A673 (cell line): ENCODE results near the gene PIGL. TPM values are rescaled to one million over a fixed set of nuclear protein-coding genes. Genes with fewer than 3 reads are reported as not detected.

Experiments
- BruUV-seq: library from RNA; stranded (reverse); fragments of 400-500 nt; replicated peaks from 2 replicates; lab custom pipeline; 2021; lab: Mats Ljungman, UMichigan
- CTCF ChIA-PET: fragments of 300-600 bp; sonication (Branson Sonifier 250); formaldehyde crosslinking; loops from one replicate; lab custom pipeline; 2022; ENCODE audit warnings: antibody characterized with exemption; lab: Charles Lee
- POLR2A ChIA-PET: fragments of 300-600 bp; sonication (Branson Sonifier 250); formaldehyde crosslinking; loops from one replicate; lab custom pipeline; 2022; ENCODE audit warnings: antibody characterized with exemption; ENCODE audit not compliant: low non-redundant PET; lab: Charles Lee
- DNase-seq: peaks from one replicate; pipeline ENCODE4 v3.0.0-alpha.2; 2015; ENCODE audit warnings: low spot score
- H3K27ac ChIP-seq: fragments of 200-600 bp; sonication (generic); 2 replicates; pipeline ENCODE4 v1.5.1; 2016; ENCODE audit warnings: mixed run types, low read depth, mild to moderate bottlenecking, mixed read lengths, antibody characterized with exemption, low read length; ENCODE audit not compliant: poor library complexity, severe bottlenecking
- H3K27me3 ChIP-seq: fragments of 200-600 bp; sonication (generic); replicated peaks from 2 replicates; pipeline ENCODE4 v1.6.1; 2017; ENCODE audit warnings: mixed run types, low read depth, mild to moderate bottlenecking, mixed read lengths, antibody characterized with exemption, low read length; ENCODE audit not compliant: insufficient read depth, poor library complexity
- H3K36me3 ChIP-seq: fragments of 200-600 bp; sonication (generic); 2 replicates; pipeline ENCODE4 v1.6.1; 2016; ENCODE audit warnings: mixed run types, mild to moderate bottlenecking, mixed read lengths, antibody characterized with exemption, low read length; ENCODE audit not compliant: insufficient read depth, poor library complexity, severe bottlenecking
- H3K4me1 ChIP-seq: fragments of 200-600 bp; sonication (generic); 2 replicates; pipeline ENCODE4 v1.6.1; 2017; ENCODE audit warnings: mixed run types, mild to moderate bottlenecking, mixed read lengths, antibody characterized with exemption, low read length; ENCODE audit not compliant: insufficient read depth, poor library complexity, severe bottlenecking
- H3K4me3 ChIP-seq: fragments of 200-600 bp; sonication (generic); 2 replicates; pipeline ENCODE4 v1.5.1; 2016; ENCODE audit warnings: low read depth, mixed run types, mild to moderate bottlenecking, mixed read lengths, low read length; ENCODE audit not compliant: poor library complexity, severe bottlenecking
- H3K9me3 ChIP-seq: fragments of 200-600 bp; sonication (generic); 2 replicates; pipeline ENCODE4 v1.6.1; 2016; ENCODE audit warnings: mixed run types, low read depth, mild to moderate bottlenecking, mixed read lengths, antibody characterized with exemption, low read length; ENCODE audit not compliant: poor library complexity, severe bottlenecking
- EZH2 ChIP-seq: fragments of 200-600 bp; sonication (generic); IDR thresholded peaks from 2 replicates; pipeline ENCODE4 v1.6.1; 2017; ENCODE audit warnings: borderline replicate concordance, low read depth, mild to moderate bottlenecking, mixed read lengths, antibody characterized with exemption, low read length; ENCODE audit not compliant: poor library complexity, severe bottlenecking
- intact Hi-C: fragments of 100-400 bp; cut with micrococcal nuclease; formaldehyde crosslinking; loops from one replicate; pipeline ENCODE4 v1.10.0; 2022; ENCODE audit not compliant: unreplicated experiment
- total RNA-seq: library from RNA; stranded (reverse); gene quantifications from 2 replicates; pipeline ENCODE4 v1.2.3, GENCODE V29; 2021
- TF ChIP-seq, protein P1 (sequence below): fragments of 300-800, 200-600 bp; sonication (generic); conservative IDR thresholded peaks from 2 replicates; pipeline ENCODE4 v1.5.1; 2017; ENCODE audit warnings: low read depth, mild to moderate bottlenecking, antibody characterized with exemption, low read length, moderate library complexity, mixed read lengths

The PIGL gene
- total RNA-seq, 1 experiment from 2014 or later: 31.7 TPM

- DNase-seq: no peak
Observed at GRCh38 chr17:16342979-16343378, 126.0 kb downstream of the PIGL start.

GRCh38 chr17:16343569-16343968, 126.6 kb downstream of the PIGL start:
- Histone ChIP-seq H3K4me3 (no peak overlapping the region), H3K27me3 (no peaks in the 10 kb centered on the region), H3K9me3 (no peaks in the 10 kb centered on the region), H3K4me1 (no peaks in the 10 kb centered on the region), H3K27ac (no peak overlapping the region), H3K36me3 (peaks cover 30% of the 10 kb centered on the region)
- POLR2A ChIA-PET: no interaction called here
- no peak for DNase-seq
- CTCF ChIA-PET: no interaction called here
- no TSS peak for BruUV-seq
- intact Hi-C loops: no loop called here
- TF ChIP-seq, protein P1, sequence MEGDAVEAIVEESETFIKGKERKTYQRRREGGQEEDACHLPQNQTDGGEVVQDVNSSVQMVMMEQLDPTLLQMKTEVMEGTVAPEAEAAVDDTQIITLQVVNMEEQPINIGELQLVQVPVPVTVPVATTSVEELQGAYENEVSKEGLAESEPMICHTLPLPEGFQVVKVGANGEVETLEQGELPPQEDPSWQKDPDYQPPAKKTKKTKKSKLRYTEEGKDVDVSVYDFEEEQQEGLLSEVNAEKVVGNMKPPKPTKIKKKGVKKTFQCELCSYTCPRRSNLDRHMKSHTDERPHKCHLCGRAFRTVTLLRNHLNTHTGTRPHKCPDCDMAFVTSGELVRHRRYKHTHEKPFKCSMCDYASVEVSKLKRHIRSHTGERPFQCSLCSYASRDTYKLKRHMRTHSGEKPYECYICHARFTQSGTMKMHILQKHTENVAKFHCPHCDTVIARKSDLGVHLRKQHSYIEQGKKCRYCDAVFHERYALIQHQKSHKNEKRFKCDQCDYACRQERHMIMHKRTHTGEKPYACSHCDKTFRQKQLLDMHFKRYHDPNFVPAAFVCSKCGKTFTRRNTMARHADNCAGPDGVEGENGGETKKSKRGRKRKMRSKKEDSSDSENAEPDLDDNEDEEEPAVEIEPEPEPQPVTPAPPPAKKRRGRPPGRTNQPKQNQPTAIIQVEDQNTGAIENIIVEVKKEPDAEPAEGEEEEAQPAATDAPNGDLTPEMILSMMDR: no peak
- no peak for TF ChIP-seq EZH2

More at GRCh38 chr17:16342979-16343378, 126.0 kb downstream of the PIGL start:
- POLR2A ChIA-PET: no interaction called here
- peaks cover 25% of the 10 kb centered on the region for H3K36me3 ChIP-seq
- CTCF ChIA-PET: no interaction called here
- no peak overlapping the region for H3K4me3 ChIP-seq
- no peaks in the 10 kb centered on the region for H3K9me3 ChIP-seq
- no peak overlapping the region for H3K27ac ChIP-seq
- no TSS peak for BruUV-seq
- TF ChIP-seq, protein P1: no peak
- no peak for TF ChIP-seq EZH2
- no peaks in the 10 kb centered on the region for H3K27me3 ChIP-seq
- intact Hi-C loops: no loop called here
- no peaks in the 10 kb centered on the region for H3K4me1 ChIP-seq

- H3K9me3 ChIP-seq: no peaks in the 10 kb centered on the region
- no peak for DNase-seq
- ChIA-PET CTCF (no interaction called here), POLR2A (no interaction called here)
- H3K36me3 ChIP-seq: peaks cover 43% of the 10 kb centered on the region
- no peak overlapping the region for H3K4me3 ChIP-seq
- no TSS peak for BruUV-seq
- TF ChIP-seq, protein P1: no peak
- TF ChIP-seq EZH2: no peak
- no peaks in the 10 kb centered on the region for H3K27me3 ChIP-seq
- intact Hi-C loops: no loop called here
- H3K4me1 ChIP-seq: no peaks in the 10 kb centered on the region
- H3K27ac ChIP-seq: no peak overlapping the region
Observed at GRCh38 chr17:16345565-16345964, 128.6 kb downstream of the PIGL start.
